K562 (cell line): ENCODE data around the gene PLEKHH2. TPM values are rescaled to one million over a fixed set of nuclear protein-coding genes. Genes with fewer than 3 reads are reported as not detected.

ENCODE experiments used
- ARHGAP35 ChIP-seq: fragments of 450-650 bp; IDR thresholded peaks from 2 replicates; pipeline ENCODE4 v1.6.1; 2018; ENCODE audit not compliant: partially characterized antibody
- TSC22D4 ChIP-seq: fragments of 450-650 bp; IDR thresholded peaks from 2 replicates; pipeline ENCODE4 v1.6.1; 2016; ENCODE audit warnings: missing genetic modification characterization, missing biosample characterization, control low read depth
- ZNF217 ChIP-seq: sonication (generic); formaldehyde crosslinking; IDR thresholded peaks from 2 replicates; pipeline ENCODE4 v1.8.0; 2022; ENCODE audit warnings: mild to moderate bottlenecking, missing genetic modification reagents
- polyA plus RNA-seq, 8 experiments: library from polyadenylated mRNA; depleted of rRNA in 4 of 8; stranded (reverse) in 5 of 8; unstranded in 3 of 8; fragments of >200 nt; fragmentation: Nextera tagmentation in 2 of 8; fragmentation: Illumina TruSeq in 1 of 8; extraction: Ambion mirVana in 2 of 8; extraction: Trizol in 1 of 8; gene quantifications; 2 replicates each; pipeline versions ENCODE4 v1.2.1 to v1.2.3, GENCODE V29; 2011 to 2014; ENCODE audit warnings: inconsistent platforms in 1 of 8, missing spikeins in 1 of 8
- total RNA-seq, 7 experiments: library from RNA; depleted of rRNA in 6 of 7; stranded (reverse); fragments of >200 nt in 6 of 7; fragmentation: Illumina TruSeq in 2 of 7; extraction: Trizol in 2 of 7; gene quantifications; 2 replicates each; pipeline versions ENCODE4 v1.2.1 to v1.2.3, GENCODE V29; 2011 to 2021; ENCODE audit warnings: low replicate concordance in 1 of 7
- TF ChIP-seq, protein P1 (sequence below): fragments of 450-650 bp; IDR thresholded peaks from 2 replicates; pipeline ENCODE4 v1.6.1; 2017; ENCODE audit warnings: mild to moderate bottlenecking, moderate library complexity
- TF ChIP-seq, protein P2 (sequence below), 2 experiments: fragments of 450-650 bp in 1 of 2; sonication (generic) in 1 of 2; formaldehyde crosslinking in 1 of 2; IDR thresholded peaks; 2 replicates each; pipeline versions ENCODE4 v1.7.1 to v1.9.0; 2016 to 2022; ENCODE audit warnings: inconsistent platforms in 1 of 2, mild to moderate bottlenecking in 1 of 2, missing genetic modification reagents in 1 of 2

PLEKHH2 gene
- total and polyA plus RNA-seq, 9 of the 15 experiments (the other 6 are each of a cell fraction or from before 2014, with no cell fraction given): 0.77 to 13.5 (median 2.7) TPM

DNA sequence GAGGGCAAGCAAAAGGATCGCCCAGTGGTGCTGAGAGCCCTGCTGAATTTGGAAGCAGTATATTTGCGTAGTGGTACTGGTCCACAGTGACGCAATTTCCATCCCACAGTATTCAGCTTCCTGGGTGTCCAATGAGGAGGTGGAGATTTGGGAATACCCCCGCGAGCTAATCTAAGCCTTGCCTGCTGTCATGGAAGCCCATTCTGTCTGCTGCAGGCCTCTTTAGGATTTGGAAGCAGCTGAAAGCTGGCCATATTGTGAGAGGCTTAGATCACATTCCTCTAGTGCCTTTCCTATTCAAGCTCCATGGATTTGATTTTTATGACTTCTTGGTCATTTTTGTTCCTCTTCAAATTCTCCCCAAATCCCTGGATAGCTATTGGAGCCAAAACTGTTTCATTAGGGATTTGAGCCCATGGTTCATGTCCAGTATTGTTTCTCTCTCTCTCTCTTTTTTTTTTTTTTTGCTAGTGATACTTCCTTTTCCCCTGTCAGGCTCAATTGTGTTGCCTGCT, 114.5 kb downstream of the PLEKHH2 start (continued):
- TF ChIP-seq ARHGAP35 (no peak), ZNF217 (CRISPR knock-in tag) (no peak), TSC22D4 (tag) (no peak)
- TF ChIP-seq, protein P1, sequence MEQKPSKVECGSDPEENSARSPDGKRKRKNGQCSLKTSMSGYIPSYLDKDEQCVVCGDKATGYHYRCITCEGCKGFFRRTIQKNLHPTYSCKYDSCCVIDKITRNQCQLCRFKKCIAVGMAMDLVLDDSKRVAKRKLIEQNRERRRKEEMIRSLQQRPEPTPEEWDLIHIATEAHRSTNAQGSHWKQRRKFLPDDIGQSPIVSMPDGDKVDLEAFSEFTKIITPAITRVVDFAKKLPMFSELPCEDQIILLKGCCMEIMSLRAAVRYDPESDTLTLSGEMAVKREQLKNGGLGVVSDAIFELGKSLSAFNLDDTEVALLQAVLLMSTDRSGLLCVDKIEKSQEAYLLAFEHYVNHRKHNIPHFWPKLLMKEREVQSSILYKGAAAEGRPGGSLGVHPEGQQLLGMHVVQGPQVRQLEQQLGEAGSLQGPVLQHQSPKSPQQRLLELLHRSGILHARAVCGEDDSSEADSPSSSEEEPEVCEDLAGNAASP: no peak
- TF ChIP-seq, protein P2, sequence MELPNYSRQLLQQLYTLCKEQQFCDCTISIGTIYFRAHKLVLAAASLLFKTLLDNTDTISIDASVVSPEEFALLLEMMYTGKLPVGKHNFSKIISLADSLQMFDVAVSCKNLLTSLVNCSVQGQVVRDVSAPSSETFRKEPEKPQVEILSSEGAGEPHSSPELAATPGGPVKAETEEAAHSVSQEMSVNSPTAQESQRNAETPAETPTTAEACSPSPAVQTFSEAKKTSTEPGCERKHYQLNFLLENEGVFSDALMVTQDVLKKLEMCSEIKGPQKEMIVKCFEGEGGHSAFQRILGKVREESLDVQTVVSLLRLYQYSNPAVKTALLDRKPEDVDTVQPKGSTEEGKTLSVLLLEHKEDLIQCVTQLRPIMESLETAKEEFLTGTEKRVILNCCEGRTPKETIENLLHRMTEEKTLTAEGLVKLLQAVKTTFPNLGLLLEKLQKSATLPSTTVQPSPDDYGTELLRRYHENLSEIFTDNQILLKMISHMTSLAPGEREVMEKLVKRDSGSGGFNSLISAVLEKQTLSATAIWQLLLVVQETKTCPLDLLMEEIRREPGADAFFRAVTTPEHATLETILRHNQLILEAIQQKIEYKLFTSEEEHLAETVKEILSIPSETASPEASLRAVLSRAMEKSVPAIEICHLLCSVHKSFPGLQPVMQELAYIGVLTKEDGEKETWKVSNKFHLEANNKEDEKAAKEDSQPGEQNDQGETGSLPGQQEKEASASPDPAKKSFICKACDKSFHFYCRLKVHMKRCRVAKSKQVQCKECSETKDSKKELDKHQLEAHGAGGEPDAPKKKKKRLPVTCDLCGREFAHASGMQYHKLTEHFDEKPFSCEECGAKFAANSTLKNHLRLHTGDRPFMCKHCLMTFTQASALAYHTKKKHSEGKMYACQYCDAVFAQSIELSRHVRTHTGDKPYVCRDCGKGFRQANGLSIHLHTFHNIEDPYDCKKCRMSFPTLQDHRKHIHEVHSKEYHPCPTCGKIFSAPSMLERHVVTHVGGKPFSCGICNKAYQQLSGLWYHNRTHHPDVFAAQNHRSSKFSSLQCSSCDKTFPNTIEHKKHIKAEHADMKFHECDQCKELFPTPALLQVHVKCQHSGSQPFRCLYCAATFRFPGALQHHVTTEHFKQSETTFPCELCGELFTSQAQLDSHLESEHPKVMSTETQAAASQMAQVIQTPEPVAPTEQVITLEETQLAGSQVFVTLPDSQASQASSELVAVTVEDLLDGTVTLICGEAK (IDR thresholded peaks at IDR 0.05): no peak
- TF ChIP-seq, protein P2 (CRISPR knock-in tag; IDR thresholded peaks at IDR 0.05): no peak
